ENCODE measurements around the gene TCEA2. TPM values are rescaled to one million over a fixed set of nuclear protein-coding genes. Genes with fewer than 3 reads are reported as not detected.

TCEA2 gene
- total and polyA plus RNA-seq, 8 donors, result 11.6 to 52.9 (median 14.1) TPM

- Histone ChIP-seq H3K4me1 (peaks cover 0 to 5% (median 0%) of the 10 kb centered on the region in 3 donors), H3K9me3 (no peaks in the 10 kb centered on the region), H3K36me3 (peaks cover 0 to 15% (median 0%) of the 10 kb centered on the region in 3 donors), H3K4me3 (no peak overlapping the region), H3K27ac (no peak overlapping the region), H3K27me3 (no peaks in the 10 kb centered on the region)
- WGBS, 2 donors, result 53 to 61% methylated on average over 17 of the region's 17 CpGs
- FAIRE-seq, result no peak
- peak in 2 of 6 donors; percentile 29 to 70 for DNase-seq
- TF ChIP-seq CTCF (IDR thresholded peaks at IDR 0.05), result no peak
- no peak for ATAC-seq
- intact Hi-C loops (cut with DNase I), result loop anchor here in 1 of 3 donors (10.0 kb wide), 1 partner anchor 88 kb away; no protein-coding TSS in a partner anchor
Measured at GRCh38 chr20:64036346-64037198, 26.4 kb upstream of the TCEA2 start.

- no peak overlapping the region for H3K4me3 ChIP-seq
- no peaks in the 10 kb centered on the region for H3K27me3 ChIP-seq
- DNase-seq, result peak in 2 of 6 donors; percentile 38 to 66
- no peaks in the 10 kb centered on the region for H3K9me3 ChIP-seq
- H3K27ac ChIP-seq, result no peak overlapping the region
- FAIRE-seq, result no peak
- TF ChIP-seq CTCF (IDR thresholded peaks at IDR 0.05), result no peak
- H3K4me1 ChIP-seq, result peaks cover 0 to 5% (median 0%) of the 10 kb centered on the region in 3 donors
- intact Hi-C loops (cut with DNase I), result loop anchor here in 1 of 3 donors (10.0 kb wide), 1 partner anchor 88 kb away; no protein-coding TSS in a partner anchor
- WGBS, 2 donors, result 61 to 66% methylated on average over 3 of the region's 3 CpGs
- peaks cover 0 to 10% (median 0%) of the 10 kb centered on the region in 3 donors for H3K36me3 ChIP-seq
- no peak for ATAC-seq
Measured at GRCh38 chr20:64037199-64037497, 25.9 kb upstream of the TCEA2 start.

GRCh38 chr20:64037498-64038213, 25.3 kb upstream of the TCEA2 start:
- peaks cover 0 to 5% (median 0%) of the 10 kb centered on the region in 3 donors for H3K4me1 ChIP-seq
- no peak overlapping the region for H3K27ac ChIP-seq
- peak overlapping the region in 1 of 4 donors; percentile 65 for H3K4me3 ChIP-seq
- ATAC-seq, result no peak
- no peak for FAIRE-seq
- intact Hi-C loops (cut with DNase I), result loop anchor here in 1 of 3 donors (10.0 kb wide), 1 partner anchor 87 kb away; no protein-coding TSS in a partner anchor
- H3K27me3 ChIP-seq, result no peaks in the 10 kb centered on the region
- no peak for TF ChIP-seq CTCF (IDR thresholded peaks at IDR 0.05)
- H3K36me3 ChIP-seq, result peaks cover 0 to 5% (median 0%) of the 10 kb centered on the region in 3 donors
- H3K9me3 ChIP-seq, result no peaks in the 10 kb centered on the region
- DNase-seq, result peak in 2 of 6 donors; percentile 29 to 52
- WGBS, 2 donors, result 11 to 15% methylated on average over 29 to 36 of the region's 36 CpGs

- H3K4me3 ChIP-seq, result peak overlapping the region; percentile 6 to 65 (median 39)
- H3K36me3 ChIP-seq, result peaks cover 0 to 2% (median 0%) of the 10 kb centered on the region in 3 donors
- no peaks in the 10 kb centered on the region for H3K27me3 ChIP-seq
- TF ChIP-seq CTCF (IDR thresholded peaks at IDR 0.05), result no peak
- H3K27ac ChIP-seq, result peak overlapping the region; percentile 48 to 70 (median 60)
- peaks cover 0 to 5% (median 0%) of the 10 kb centered on the region in 3 donors for H3K4me1 ChIP-seq
- intact Hi-C loops (cut with DNase I), result loop anchor here in 1 of 3 donors (10.0 kb wide), 1 partner anchor 87 kb away; no protein-coding TSS in a partner anchor
- DNase-seq, result peak in 2 of 6 donors; percentile 47 to 84
- peak; percentile 17 to 56 (median 22) for ATAC-seq
- no peaks in the 10 kb centered on the region for H3K9me3 ChIP-seq
- FAIRE-seq, result no peak
- 2 to 3% methylated on average over 17 to 30 of the region's 30 CpGs for WGBS, 2 donors
Measured at GRCh38 chr20:64038224-64038564, 24.8 kb upstream of the TCEA2 start.
